HG03571 (cell line): ENCODE data around the gene CNTNAP2.

Experiments
- ATAC-seq: cut with Tn5 transposase; IDR thresholded peaks from one replicate; pipeline ENCODE4 v1.9.1; 2021; ENCODE audit not compliant: unreplicated experiment

The CNTNAP2 gene

GRCh38 chr7:146554556-146554955 lies 438.0 kb downstream of the CNTNAP2 start:
- ATAC-seq = no peak

DNA sequence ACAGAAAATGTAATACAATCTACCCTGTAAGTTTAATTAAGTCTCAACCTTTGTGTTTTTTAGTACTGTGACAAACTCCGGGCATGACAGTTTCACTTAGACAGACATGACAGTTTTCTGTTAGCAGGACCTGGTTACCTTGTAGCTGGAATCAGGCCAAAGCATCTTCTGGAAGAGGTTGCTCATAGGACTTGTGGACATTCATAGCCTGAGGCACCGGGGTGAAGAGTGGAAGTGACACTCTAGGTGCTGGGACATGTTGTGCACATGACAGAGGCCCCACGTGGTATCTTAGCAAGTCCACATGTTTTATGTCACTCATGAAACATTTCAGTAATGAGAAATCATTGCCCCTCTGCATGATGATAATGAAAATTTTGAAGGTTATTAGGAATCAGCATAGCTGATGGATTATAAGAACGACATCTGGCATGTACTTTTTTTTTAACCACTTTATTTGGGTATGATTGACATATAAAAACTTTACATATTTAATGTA lies 441.4 kb downstream of the CNTNAP2 start:
- no peak for ATAC-seq

DNA sequence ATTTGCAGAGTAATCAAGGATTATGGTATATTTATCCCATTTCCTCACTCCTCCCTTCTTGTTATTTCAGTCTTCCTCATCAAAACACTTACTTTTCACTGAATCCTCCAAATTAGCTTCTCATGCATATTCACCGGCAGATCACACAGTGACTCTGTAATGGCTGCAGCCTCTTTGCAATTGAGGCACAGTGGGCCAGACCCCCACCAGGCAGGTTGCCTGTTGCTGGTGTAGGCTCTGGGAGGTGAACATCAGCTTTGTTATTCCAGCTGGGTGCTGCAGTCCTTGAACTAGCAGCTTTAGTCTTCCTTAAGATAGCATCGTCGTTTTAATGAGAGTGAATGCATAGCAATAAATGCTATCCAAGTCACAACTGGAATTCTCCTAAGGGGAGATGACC lies 449.3 kb downstream of the CNTNAP2 start:
- no peak for ATAC-seq

DNA sequence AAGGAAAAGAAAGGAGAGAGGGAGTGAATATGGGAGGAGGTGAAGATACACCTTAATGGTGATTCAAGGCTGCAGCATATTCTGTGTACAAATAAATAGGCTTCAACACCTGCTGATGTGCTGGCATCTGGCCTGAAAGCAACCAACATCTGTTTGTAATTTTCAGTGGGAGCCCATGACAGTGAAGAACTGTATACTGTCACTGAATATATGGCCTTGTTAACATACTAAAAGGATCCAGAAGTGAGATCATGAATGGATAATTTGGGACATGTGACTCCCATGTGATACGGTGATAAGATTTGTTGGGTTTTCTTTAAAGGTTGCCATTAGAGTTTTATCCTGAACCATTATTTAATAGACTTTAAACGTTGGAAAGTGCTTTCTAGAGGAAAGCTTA lies 459.3 kb downstream of the CNTNAP2 start:
- ATAC-seq = no peak

GRCh38 chr7:146591976-146592375 lies 475.4 kb downstream of the CNTNAP2 start:
- no peak for ATAC-seq

- ATAC-seq = no peak
Measured at GRCh38 chr7:146606628-146607027, 490.0 kb downstream of the CNTNAP2 start.

DNA sequence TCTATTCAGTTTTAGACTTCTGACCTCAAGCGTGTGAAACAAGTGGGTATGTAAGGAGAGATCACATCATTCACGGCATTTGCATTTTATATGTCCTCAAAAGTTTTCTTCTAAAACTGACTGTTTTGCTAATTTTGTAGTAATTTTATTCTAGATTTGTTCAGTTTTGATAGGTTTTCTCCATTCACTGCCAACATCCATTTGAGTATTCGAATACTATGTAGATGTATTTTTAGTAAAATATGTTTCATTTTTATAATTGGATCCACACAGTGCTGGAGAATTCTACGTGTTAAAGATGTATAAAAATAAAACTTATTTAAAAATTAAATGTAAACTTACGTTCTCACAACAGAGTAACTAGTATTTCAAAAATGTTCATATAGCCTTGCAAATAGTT lies 503.0 kb downstream of the CNTNAP2 start:
- no peak for ATAC-seq

GRCh38 chr7:146626912-146627311 lies 510.3 kb downstream of the CNTNAP2 start:
- no peak for ATAC-seq

DNA sequence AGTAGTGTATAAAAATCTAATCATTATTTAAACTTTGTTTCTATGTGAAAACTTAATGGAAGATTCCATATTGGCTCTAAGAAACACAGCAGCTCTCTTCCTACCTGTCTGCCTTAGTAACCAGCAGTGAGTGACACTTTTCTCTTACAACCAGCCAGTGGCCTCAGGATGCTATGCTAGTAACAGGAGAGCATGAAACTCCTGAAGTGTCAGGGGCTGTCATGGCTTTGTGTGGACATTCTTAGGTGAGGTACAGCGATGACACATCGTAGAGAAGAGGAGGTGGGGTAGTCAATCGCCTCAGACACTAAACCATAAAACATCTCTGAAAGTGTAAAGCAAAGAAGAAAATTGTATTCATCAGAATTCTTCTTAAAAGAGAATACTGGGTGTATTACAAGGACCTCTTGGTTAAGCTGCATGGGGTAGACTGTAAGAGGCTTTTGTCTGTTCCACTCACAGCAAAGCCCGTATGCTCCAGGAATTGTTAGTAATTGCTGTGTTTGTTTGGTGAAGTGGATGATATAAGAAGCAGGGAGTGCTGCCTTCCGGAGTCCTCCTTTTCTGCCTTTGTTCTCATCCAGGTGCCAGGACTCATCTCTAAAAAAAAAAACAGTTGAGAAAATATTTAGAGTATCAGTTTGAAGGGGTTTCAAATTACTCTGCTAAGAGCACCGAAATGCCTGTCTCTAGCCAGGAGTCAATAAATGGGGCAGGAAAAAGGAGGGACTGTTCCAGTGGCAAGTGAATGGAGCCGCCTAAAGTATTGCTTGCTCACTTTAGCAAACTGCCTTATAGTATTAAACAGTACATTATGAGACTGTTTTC lies 518.8 kb downstream of the CNTNAP2 start:
- ATAC-seq = no peak

DNA sequence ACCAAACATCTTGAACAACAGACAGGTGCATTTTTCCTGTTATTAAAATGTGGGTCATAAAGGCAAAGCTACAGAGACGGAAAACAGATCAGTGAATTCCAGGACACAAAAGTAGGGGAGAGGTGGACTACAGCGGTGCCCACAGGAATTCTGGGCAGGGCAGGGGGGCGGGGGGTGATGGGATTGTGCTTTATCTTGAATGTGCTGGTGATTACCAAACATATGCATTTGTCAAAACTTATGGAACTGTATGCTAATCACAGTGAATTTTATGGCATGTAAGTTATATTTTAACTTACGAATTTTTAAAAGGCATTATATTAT lies 519.4 kb downstream of the CNTNAP2 start:
- no peak for ATAC-seq

DNA sequence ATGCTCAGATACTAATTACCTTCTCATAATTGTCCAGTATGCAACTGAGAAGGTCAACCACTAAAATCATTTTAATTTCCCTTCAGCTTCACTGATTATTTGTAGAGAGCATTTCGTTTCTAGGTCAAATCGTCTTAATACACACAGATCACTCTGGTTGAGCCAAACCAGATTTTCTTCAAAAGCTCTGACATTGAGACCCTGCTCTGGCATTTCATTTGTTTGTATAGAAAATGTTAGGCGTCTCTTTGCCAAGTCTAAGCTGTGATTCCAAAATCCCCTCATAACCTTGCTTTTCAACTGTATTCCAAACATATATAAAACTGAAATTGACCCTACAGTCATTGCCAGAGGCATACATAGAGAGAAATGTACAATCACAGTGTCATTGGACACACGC lies 520.0 kb downstream of the CNTNAP2 start:
- no peak for ATAC-seq

DNA sequence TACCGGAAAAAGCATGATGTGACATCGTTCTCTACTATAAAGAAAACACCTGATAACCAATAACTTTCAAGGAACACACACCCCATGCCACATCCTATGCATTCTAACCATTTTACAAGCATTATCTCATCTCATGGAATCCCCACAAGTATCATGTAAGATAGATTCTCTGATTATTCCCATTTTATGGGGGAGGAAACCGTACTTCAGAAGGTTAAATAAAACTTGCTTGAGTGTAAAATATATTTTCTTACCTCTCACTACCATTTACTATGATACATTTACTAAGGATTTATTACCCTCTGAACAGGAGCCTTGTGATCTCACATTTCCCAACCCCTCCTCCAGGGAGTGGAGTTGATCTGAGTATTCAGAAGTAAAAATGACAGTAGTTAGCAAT lies 522.7 kb downstream of the CNTNAP2 start:
- ATAC-seq = no peak

DNA sequence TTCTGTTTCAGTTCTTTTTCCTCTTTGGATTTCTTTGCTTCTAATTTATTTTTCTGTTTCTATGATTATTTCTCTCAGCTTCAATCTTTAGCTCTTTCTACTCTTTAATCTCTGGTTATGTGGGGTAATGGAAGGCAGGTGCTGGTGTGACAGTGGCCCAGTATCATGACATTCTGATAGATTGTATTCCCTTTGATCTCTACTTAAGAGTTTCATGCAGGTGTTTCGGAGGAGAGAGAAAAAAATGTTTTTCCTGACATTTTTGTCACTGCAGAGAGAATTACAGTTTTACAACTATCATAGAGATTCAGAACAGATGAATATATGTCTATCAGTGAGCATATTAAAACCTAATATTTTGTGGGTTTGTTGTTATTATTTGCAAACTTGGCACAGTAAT lies 524.9 kb downstream of the CNTNAP2 start:
- no peak for ATAC-seq

GRCh38 chr7:146645383-146645976 lies 528.9 kb downstream of the CNTNAP2 start:
- ATAC-seq = no peak

GRCh38 chr7:146647445-146647844 lies 530.8 kb downstream of the CNTNAP2 start:
- no peak for ATAC-seq

DNA sequence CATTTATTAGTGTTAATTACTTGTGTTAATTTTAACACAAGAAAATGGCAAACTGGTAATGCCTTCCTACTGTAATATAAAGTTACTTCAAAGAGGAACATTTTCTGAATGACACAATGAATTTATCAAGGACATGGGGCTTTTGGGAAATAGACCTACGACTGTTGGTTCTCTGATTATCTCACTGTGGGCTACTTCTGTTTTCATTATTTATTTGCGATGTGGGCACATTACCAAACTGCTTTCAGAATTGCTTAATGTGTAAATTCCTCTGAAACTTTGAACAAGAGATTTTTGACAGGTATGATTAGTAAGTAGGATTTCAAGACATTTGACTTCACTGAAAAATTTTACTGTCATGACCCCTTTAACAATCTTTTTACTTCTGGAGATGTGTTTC lies 535.6 kb downstream of the CNTNAP2 start:
- no peak for ATAC-seq

DNA sequence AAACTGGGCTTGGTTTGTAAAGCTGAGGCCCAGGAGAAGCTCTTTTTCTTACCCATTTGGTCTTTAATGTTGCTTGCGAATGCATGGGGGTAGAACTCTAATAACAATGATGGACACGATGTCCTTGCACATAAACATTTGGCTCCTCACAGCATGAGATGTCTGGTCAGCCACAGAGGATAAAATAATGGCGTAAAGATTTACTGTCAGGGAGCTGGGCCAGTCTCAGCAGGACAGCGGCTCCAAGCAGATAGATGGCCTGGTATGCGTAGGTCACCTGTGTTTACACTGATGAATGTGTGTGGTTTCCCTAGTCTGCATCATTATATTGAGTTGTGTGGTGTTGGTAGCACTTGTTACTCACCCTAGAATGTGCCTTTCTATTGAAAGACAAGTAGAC lies 537.4 kb downstream of the CNTNAP2 start:
- ATAC-seq = no peak

DNA sequence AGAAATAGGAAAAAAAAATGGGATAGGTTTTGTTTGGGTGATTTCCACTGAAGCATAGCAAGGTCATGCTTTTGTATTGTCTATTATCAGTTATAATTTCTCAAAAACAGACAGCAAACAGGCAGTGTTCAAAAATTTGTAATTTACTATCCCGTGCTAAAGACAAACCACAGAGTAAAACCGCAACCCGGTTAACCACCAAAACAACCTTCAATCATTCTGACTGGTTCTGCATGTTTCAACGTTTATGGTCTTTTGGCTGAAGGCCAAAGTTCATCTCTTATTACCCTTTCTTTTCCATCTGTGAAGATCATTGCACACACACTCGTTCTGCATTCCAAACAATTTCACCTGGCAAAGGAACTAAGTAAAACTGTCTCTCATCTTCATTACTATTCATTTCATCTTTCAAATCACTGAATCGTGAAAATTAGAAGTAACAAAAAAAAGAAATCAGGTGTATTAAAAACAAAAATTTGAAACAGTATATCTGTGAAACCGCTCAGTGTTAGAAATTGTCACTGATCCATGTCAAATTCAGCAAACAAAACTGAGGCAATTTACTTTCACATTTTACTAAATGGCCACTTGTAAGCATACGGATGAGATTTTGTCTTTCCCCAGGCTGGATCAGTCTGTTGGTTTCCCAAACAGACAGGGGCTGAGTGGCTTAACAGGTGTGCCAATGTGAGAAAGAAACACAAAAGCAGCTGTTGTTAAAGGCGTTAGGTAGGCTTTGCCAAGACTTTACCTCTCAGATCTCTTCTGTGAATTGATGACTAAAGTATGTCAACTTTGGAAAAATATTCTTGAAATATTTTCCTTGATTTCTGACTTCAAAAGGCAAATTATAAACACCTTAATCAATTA lies 539.6 kb downstream of the CNTNAP2 start:
- no peak for ATAC-seq

- ATAC-seq = no peak
Measured at GRCh38 chr7:146656988-146657387, 540.4 kb downstream of the CNTNAP2 start.

- ATAC-seq = no peak
Measured at GRCh38 chr7:146658604-146659003, 542.0 kb downstream of the CNTNAP2 start.

DNA sequence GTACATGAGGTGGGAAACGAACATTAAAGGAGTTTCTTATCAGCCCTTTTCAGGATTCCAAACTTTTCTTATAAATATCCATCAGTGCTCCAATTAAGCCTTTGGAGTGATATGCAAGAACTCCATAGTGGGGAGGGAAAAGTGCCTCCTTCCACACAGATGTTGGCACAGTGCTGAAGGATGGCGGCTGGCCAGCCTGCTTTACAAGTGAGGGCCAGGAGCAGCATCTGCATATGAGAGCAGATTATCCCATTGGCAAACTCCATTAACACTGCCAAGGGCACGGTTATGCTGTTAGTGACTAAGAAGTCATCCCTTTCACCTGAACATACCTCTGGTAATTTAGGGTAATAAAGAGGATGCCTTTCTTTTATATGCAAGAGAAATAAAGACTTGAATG lies 543.1 kb downstream of the CNTNAP2 start:
- no peak for ATAC-seq

DNA sequence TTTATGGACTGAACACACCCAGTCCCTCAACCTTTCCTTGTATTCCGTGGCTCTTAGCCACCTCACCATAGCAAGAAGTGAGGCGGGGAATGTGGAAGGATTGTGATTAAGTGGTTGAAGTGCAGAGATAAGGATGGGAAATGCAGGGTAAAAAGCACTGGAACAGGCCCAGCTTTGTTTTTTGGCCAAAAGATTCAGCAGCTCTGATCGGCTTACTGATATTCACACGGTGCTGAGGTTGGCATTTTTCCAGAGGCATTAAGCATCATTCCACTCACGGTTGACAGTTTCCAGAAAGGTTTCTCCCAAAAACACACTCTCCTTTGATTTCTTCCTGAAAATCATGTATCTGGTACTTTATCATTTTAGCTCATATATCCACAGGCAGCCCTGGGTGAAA lies 544.2 kb downstream of the CNTNAP2 start:
- no peak for ATAC-seq
